HG03064 (cell line): ENCODE results near the gene TMPRSS13.

ENCODE experiments used
- ATAC-seq: cut with Tn5 transposase; IDR thresholded peaks from one replicate; pipeline ENCODE4 v1.9.1; 2021; ENCODE audit warnings: low read depth; ENCODE audit not compliant: unreplicated experiment

The TMPRSS13 gene

GRCh38 chr11:117900720-117901440 lies 28.3 kb downstream of the TMPRSS13 start:
- no peak for ATAC-seq

GRCh38 chr11:117900121-117900648 lies 29.0 kb downstream of the TMPRSS13 start:
- peak; percentile 67 for ATAC-seq

- ATAC-seq = no peak
Observed at GRCh38 chr11:117898059-117898458, 31.1 kb downstream of the TMPRSS13 start.

- ATAC-seq = no peak
Observed at GRCh38 chr11:117892651-117893050, 36.6 kb downstream of the TMPRSS13 start.

- no peak for ATAC-seq
Observed at GRCh38 chr11:117891362-117891761, 37.8 kb downstream of the TMPRSS13 start.

- no peak for ATAC-seq
Observed at GRCh38 chr11:117888139-117888566, 41.0 kb downstream of the TMPRSS13 start.

GRCh38 chr11:117887431-117888138 lies 41.6 kb downstream of the TMPRSS13 start:
- no peak for ATAC-seq

GRCh38 chr11:117885777-117886176 lies 43.4 kb downstream of the TMPRSS13 start:
- no peak for ATAC-seq

GRCh38 chr11:117884994-117885393 lies 44.2 kb downstream of the TMPRSS13 start:
- ATAC-seq = no peak

- ATAC-seq = no peak
Observed at GRCh38 chr11:117883063-117883462, 46.1 kb downstream of the TMPRSS13 start.

GRCh38 chr11:117882311-117882905 lies 46.8 kb downstream of the TMPRSS13 start:
- no peak for ATAC-seq

- ATAC-seq = no peak
Observed at GRCh38 chr11:117881217-117881616, 48.0 kb downstream of the TMPRSS13 start.

- ATAC-seq = no peak
Observed at GRCh38 chr11:117879516-117880480, 49.4 kb downstream of the TMPRSS13 start.

- ATAC-seq = no peak
Observed at GRCh38 chr11:117878939-117879475, 50.2 kb downstream of the TMPRSS13 start.

GRCh38 chr11:117878314-117878938 lies 50.8 kb downstream of the TMPRSS13 start:
- ATAC-seq = no peak

GRCh38 chr11:117877120-117877784 lies 52.0 kb downstream of the TMPRSS13 start:
- ATAC-seq = no peak

GRCh38 chr11:117876341-117877119 lies 52.7 kb downstream of the TMPRSS13 start, which contains the start of gene FXYD6:
Gene FXYD6, minus strand, starts transcription at chr11:117876658. Its CDS starts 33,882 bp downstream, at chr11:117842776.
- ATAC-seq = no peak

- no peak for ATAC-seq
Observed at GRCh38 chr11:117876059-117876340, 53.2 kb downstream of the TMPRSS13 start.
